Bronchial epithelial cell (primary cell): Measurements from ENCODE around the gene KL. TPM values are rescaled to one million over a fixed set of nuclear protein-coding genes. Genes with fewer than 3 reads are reported as not detected.

ENCODE experiments used
- DNase-seq: peaks from one replicate; pipeline ENCODE4 v3.0.0-alpha.2; 2010; ENCODE audit warnings: low read depth
- FAIRE-seq: peaks from 2 replicates; lab custom pipeline; 2011; peaks lifted over from hg19 to GRCh38; lab: Jason Lieb, UNC
- H3K27me3 ChIP-seq: 2 replicates; pipeline ENCODE4 v1.5.1; 2011; ENCODE audit warnings: low read length; ENCODE audit not compliant: control insufficient read depth, insufficient read depth
- H3K36me3 ChIP-seq: 2 replicates; pipeline ENCODE4 v1.5.1; 2011; ENCODE audit warnings: low read length; ENCODE audit not compliant: control insufficient read depth, insufficient read depth
- H3K4me3 ChIP-seq: 2 replicates; pipeline ENCODE4 v1.5.1; 2011; ENCODE audit warnings: mild to moderate bottlenecking, low read depth, low read length, control low read depth
- total RNA-seq: library from RNA; depleted of rRNA; stranded (reverse); fragments of >200 nt; gene quantifications from 2 replicates; pipeline ENCODE4 v1.2.1, GENCODE V29; 2014
- TF ChIP-seq, protein P1 (sequence below): IDR thresholded peaks from 2 replicates; pipeline ENCODE4 v1.5.1; 2011; ENCODE audit warnings: mild to moderate bottlenecking, moderate library complexity, low read length, control low read depth, inconsistent platforms; ENCODE audit not compliant: insufficient read depth, severe bottlenecking

The KL gene
- total RNA-seq, 1 donor from 2014 or later, result not detected

DNA sequence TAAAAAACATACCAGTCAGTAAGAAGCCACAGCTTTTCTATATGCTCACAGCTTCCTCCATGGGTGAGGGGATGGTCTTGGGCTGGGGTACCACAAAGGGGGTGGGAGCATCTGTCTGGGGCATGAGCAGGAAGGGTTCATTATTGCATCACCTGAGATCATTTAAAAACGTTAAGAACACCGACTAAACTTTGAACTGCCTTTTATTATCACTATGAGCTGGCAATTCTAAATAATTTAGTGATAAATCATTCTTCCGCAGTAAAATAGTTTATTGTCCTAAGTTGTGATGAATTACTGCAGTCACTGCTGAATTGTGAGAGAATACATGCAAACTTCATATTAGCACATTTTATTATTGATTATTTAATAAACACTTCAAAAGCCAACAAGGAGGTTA is 71.6 kb downstream of the KL start:
- TF ChIP-seq, protein P1, sequence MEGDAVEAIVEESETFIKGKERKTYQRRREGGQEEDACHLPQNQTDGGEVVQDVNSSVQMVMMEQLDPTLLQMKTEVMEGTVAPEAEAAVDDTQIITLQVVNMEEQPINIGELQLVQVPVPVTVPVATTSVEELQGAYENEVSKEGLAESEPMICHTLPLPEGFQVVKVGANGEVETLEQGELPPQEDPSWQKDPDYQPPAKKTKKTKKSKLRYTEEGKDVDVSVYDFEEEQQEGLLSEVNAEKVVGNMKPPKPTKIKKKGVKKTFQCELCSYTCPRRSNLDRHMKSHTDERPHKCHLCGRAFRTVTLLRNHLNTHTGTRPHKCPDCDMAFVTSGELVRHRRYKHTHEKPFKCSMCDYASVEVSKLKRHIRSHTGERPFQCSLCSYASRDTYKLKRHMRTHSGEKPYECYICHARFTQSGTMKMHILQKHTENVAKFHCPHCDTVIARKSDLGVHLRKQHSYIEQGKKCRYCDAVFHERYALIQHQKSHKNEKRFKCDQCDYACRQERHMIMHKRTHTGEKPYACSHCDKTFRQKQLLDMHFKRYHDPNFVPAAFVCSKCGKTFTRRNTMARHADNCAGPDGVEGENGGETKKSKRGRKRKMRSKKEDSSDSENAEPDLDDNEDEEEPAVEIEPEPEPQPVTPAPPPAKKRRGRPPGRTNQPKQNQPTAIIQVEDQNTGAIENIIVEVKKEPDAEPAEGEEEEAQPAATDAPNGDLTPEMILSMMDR, result no peak
- Histone ChIP-seq H3K36me3 (no peaks in the 10 kb centered on the region), H3K27me3 (no peaks in the 10 kb centered on the region), H3K4me3 (no peak overlapping the region)
- no peak for DNase-seq
- no peak for FAIRE-seq

DNA sequence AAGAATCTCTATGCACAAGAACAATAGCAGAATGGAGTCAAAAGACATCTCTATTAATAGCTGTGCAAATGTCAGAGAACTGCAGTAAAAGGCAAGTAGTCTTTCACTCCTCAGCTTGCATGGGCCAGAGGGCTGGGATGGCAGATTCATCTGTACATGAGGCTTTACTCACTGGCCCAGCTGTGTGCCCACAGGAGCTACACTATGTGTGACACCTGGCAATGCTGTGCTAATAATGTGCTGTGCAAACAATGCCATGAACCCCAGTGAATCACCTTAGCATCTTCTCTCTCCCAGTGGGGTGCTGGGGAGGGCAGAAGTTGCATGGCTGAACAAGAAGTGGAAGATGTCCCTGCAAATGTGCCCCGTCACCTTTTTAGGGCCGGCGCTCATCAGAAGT is 73.1 kb downstream of the KL start:
- FAIRE-seq (peak; percentile 83), DNase-seq (no peak)
- H3K4me3 ChIP-seq, result no peak overlapping the region

DNA sequence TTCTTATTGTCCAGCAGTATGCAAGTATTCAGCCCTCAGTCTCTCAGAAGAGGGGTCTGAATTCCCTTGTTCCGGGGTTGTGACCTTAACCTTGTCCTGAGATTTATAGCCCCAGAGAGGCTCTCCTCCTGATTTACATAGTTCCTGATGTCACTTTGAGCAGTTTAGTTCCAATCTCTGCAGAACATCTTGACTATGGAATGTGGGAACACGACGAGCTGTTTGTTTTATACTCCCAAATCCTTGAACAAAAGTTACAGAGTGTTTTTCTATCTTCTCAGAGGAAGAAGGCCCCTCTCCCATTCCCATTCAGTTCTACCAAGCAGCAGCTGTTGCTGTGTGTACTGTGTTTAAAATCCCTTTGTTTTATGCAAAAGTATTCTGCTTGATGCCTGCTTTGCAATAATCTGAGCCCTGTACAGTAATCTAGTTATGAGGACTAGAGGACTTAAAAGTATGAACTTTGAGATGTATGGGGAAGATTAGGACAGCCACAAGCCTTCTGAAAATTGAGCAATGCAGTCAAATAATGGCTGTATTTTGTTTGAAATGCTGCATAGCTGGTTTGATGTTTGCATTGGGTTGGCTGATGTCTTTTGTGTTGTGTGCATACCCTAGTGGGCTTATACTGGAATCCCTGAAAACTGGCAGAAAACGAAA is 74.7 kb downstream of the KL start:
- Histone ChIP-seq H3K36me3 (no peaks in the 10 kb centered on the region), H3K4me3 (no peak overlapping the region), H3K27me3 (no peaks in the 10 kb centered on the region)
- FAIRE-seq (no peak), DNase-seq (no peak)
- TF ChIP-seq, protein P1, result no peak

More for the DNA sequence above, 73.1 kb downstream of the KL start:
- Histone ChIP-seq H3K27me3 (no peaks in the 10 kb centered on the region), H3K36me3 (no peaks in the 10 kb centered on the region)
- TF ChIP-seq, protein P1, result no peak

DNA sequence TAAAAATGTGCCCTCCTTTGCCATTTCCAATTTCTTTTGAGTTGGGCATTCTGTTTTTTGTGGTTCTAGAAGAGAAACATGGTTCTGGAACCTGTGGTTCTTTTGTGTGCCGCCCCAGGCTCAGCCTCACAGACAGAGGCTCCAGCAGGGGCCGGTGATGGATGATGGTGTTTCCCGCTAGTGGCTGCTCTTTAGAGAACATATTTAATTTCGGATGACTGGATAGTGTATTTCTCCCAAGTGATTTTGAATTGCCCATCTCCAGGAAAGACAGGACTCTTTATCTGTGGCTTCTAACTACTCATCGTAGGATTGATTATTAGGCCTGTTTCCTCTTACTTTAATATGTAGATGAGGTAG is 75.2 kb downstream of the KL start:
- FAIRE-seq, result no peak
- Histone ChIP-seq H3K4me3 (no peak overlapping the region), H3K27me3 (no peaks in the 10 kb centered on the region), H3K36me3 (no peaks in the 10 kb centered on the region)
- TF ChIP-seq, protein P1, result no peak
- no peak for DNase-seq

DNA sequence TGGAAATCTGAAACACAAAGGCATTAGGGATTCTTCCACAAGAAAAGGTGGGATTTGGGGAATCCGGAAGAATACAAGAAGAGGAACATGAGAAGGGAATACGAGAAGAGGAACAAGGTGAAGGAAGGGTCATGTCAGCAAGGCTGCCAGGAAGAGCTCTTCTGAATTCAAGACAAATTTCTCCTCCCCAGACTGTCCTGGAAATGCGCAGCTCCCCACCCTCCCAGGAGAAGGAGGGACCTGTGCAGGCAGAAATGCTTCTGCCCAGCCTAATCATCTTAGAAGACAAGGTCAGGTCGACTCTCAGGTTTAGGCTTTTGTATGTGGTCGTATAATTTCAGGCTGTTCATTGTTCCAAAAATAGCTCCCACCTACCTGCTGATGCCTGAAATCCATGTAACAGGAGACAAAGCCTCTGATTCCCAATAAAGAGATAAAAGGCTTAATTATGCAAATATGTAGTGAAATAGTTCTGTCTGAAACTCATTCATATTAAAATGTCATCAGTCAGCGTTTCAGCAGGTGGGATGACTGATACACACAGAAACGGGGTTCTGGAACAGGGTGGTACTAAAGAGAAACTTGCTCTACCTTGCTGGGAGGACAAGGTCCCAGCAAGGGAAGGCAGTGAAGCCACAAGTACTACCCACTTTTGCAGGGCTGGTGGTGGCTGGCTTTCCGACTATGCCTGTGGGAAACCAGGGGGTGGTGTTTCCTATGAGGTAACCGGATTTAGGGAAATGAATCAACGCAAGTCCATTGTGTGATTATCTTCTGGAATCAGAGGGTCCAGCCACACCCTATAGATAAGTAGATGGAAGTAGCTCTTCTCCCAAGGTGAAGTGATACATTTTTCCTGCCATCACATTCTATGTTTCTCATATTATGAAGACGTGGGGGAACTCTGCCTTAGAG is 76.1 kb downstream of the KL start:
- DNase-seq, result no peak
- Histone ChIP-seq H3K27me3 (no peaks in the 10 kb centered on the region), H3K36me3 (no peaks in the 10 kb centered on the region), H3K4me3 (no peak overlapping the region)
- no peak for FAIRE-seq
- TF ChIP-seq, protein P1, result no peak
